Sigmoid colon (tissue), 4 donors: ENCODE results near the gene IL1RAPL1.

ENCODE experiments used
- EP300 ChIP-seq, 4 donors: sonication (generic); formaldehyde crosslinking; IDR thresholded peaks; one replicate each; pipeline ENCODE4 v1.6.1; 2017; ENCODE audit warnings: antibody characterized with exemption in 4 of 4
- POLR2A ChIP-seq, 2 donors: fragments of 450-650 bp; IDR thresholded peaks; one replicate each; pipeline ENCODE4 v1.6.1; 2016; ENCODE audit warnings: antibody characterized with exemption in 2 of 2, mild to moderate bottlenecking in 2 of 2, moderate library complexity in 2 of 2
- TF ChIP-seq, protein P1 (sequence below), 4 experiments: fragments of 450-650 bp in 3 of 4; fragments of 200-600 bp in 1 of 4; IDR thresholded peaks; one replicate each; pipeline ENCODE4 v1.5.1; 2016 to 2019; ENCODE audit warnings: antibody characterized with exemption in 4 of 4, mild to moderate bottlenecking in 3 of 4, moderate library complexity in 2 of 4

DNA sequence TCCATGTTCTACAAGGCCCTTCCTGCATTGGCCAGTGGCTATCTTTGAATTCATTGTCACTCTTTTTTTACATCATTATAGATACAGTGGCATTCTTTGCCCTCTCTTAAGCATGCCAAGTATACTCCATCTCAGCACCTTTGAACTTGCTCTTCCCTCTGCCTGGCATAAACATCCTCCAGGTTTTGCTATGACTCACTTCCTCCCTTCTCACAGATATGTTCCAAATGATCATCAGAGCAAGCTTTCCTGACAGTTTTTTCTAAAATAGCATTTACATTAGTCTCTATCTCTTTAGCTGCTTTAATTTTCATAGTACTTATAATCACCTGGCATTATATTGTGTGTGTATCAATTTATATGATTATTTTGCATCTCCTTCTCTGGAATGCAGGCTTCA, 1074.9 kb downstream of the IL1RAPL1 start:
- TF ChIP-seq, protein P1, sequence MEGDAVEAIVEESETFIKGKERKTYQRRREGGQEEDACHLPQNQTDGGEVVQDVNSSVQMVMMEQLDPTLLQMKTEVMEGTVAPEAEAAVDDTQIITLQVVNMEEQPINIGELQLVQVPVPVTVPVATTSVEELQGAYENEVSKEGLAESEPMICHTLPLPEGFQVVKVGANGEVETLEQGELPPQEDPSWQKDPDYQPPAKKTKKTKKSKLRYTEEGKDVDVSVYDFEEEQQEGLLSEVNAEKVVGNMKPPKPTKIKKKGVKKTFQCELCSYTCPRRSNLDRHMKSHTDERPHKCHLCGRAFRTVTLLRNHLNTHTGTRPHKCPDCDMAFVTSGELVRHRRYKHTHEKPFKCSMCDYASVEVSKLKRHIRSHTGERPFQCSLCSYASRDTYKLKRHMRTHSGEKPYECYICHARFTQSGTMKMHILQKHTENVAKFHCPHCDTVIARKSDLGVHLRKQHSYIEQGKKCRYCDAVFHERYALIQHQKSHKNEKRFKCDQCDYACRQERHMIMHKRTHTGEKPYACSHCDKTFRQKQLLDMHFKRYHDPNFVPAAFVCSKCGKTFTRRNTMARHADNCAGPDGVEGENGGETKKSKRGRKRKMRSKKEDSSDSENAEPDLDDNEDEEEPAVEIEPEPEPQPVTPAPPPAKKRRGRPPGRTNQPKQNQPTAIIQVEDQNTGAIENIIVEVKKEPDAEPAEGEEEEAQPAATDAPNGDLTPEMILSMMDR (IDR thresholded peaks at IDR 0.05): no peak
- TF ChIP-seq EP300 (IDR thresholded peaks at IDR 0.05) (no peak), POLR2A (IDR thresholded peaks at IDR 0.05) (no peak)
